GM21423 (cell line): ENCODE results near the gene COL18A1.

Experiments used
- ATAC-seq: cut with Tn5 transposase; IDR thresholded peaks from one replicate; pipeline ENCODE4 v1.9.1; 2021; ENCODE audit warnings: mild to moderate bottlenecking, moderate library complexity; ENCODE audit not compliant: unreplicated experiment

The COL18A1 gene

GRCh38 chr21:45464309-45464708 lies 59.3 kb downstream of the COL18A1 start:
- no peak for ATAC-seq

- no peak for ATAC-seq
These were observed 60.1 kb downstream of the COL18A1 start for GRCh38 chr21:45465105-45465504.

GRCh38 chr21:45465611-45466329 lies 60.8 kb downstream of the COL18A1 start:
- no peak for ATAC-seq

GRCh38 chr21:45466330-45467220 lies 61.6 kb downstream of the COL18A1 start:
- no peak for ATAC-seq

GRCh38 chr21:45467221-45467779 lies 62.3 kb downstream of the COL18A1 start:
- ATAC-seq, result no peak

GRCh38 chr21:45468051-45468970 lies 63.3 kb downstream of the COL18A1 start:
- ATAC-seq, result no peak

GRCh38 chr21:45468971-45469272 lies 64.0 kb downstream of the COL18A1 start:
- ATAC-seq, result no peak

GRCh38 chr21:45469273-45470086 lies 64.5 kb downstream of the COL18A1 start:
- no peak for ATAC-seq

- ATAC-seq, result no peak
These were observed 65.1 kb downstream of the COL18A1 start for GRCh38 chr21:45470087-45470515.

- ATAC-seq, result no peak
These were observed 66.0 kb downstream of the COL18A1 start for GRCh38 chr21:45470773-45471524.

GRCh38 chr21:45471525-45472221 lies 66.7 kb downstream of the COL18A1 start:
- no peak for ATAC-seq

GRCh38 chr21:45472445-45473365 lies 67.7 kb downstream of the COL18A1 start:
- ATAC-seq, result no peak

GRCh38 chr21:45473496-45474322 lies 68.7 kb downstream of the COL18A1 start:
- no peak for ATAC-seq

- ATAC-seq, result no peak
These were observed 69.5 kb downstream of the COL18A1 start for GRCh38 chr21:45474323-45474950.

GRCh38 chr21:45475004-45475685 lies 70.2 kb downstream of the COL18A1 start:
- ATAC-seq, result no peak
